Stimulated activated CD4-positive, alpha-beta T cell treated with anti-CD3 and anti-CD28 coated beads, Interleukin-1b, Interleukin-23, amount 100 ng/mL, for 4 hours (primary cell): Measurements from ENCODE around the gene TTC9.

Experiments
- DNase-seq, 2 donors: peaks; one replicate each; pipeline ENCODE4 v3.0.0-alpha.2; 2020; ENCODE audit warnings: low read depth in 2 of 2

The TTC9 gene

DNA sequence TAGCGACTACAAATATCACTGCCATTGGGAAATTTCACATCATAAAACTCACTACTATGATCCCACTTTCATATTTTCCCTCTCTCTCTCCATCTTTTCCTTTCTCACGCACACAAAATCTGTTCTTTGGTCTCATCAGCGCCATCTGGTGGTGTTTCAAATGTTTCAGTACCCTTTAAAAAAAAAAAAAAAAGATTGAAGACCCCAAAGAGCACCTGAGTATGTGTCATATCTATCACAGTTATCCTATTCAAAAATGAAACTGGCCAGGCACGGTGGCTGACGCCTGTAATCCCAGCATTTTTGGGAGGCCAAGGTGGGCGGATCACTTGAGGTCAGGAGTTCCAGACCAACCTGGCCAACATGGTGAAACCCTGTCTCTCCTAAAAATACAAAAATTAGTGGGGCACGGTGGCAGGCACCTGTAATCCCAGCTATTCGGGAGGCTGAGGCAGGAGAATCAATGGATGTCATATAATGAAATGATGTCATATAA, 72.4 kb downstream of the TTC9 start:
- peak; percentile 3 to 60 for DNase-seq

DNA sequence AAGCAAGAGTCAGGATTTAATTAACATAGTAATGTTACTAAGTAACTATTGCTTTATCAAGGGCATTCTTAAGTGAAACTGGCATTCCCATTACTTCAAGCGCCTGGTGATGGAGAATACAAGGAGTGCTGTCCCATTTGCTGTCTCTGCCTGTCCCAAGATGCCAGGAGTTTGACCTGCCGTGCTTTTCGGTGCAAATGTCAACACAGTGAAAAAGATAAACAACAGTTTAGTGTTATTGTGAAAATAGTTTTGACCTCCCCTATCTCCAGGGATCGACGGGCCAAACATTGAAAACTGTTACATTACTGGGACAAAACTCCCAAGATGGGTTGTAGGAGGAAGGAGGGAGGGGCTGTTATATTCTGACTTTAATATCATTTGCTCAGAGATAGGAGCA, 74.8 kb downstream of the TTC9 start:
- no peak for DNase-seq

DNA sequence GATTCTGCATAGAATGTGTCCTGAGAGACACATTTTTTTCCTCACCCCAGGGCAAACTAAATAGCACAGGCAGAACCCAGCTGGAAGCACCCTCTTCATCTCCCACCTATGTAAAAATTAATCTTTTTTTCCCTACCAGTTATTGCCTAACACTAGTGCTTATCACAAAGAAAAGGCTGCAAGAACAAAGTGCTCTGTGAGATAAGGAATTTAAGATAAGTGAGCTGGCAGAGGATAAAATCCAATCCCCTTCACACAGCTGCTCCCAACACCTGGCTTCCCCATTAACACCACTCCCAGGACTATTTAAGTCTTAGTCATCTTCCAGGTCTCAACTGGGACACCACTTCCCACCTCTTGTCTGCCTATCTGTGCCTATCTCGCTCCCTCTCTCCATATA, 75.2 kb downstream of the TTC9 start:
- DNase-seq: no peak

DNA sequence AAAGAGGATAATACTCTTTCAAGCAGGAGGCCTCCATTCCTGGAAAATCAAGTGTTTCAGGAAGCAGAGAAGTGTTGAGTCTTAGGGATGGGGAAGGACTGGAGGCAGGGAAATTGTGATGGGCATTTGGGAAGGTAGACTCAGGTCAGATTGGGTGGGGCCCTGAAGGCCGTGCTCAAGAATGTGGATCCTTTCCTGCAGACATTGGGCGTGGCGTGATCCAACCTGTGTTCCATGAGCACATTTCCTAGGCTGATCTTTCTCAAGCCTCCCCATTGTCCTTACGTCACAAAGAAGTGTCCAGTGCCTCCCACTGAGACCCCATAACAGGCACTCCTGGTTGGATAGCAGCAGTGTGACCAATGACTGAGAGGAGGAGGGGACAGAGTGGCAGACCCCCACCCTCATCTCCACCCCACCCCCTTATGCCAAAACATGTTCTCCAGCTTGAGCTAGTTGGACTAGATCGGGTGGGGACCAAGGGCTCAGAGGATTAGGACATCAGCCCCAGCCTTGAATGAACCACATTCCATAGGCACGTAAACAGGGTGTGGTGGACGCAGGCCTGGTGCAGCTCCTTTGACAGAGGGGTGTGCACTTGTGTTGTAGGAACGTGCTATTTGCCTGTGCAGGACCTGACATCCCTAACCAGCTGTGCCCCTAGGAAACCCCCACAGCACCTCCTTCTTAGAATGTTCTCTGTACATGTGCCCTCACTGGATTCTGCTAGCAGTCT, 76.8 kb downstream of the TTC9 start:
- DNase-seq: no peak

DNA sequence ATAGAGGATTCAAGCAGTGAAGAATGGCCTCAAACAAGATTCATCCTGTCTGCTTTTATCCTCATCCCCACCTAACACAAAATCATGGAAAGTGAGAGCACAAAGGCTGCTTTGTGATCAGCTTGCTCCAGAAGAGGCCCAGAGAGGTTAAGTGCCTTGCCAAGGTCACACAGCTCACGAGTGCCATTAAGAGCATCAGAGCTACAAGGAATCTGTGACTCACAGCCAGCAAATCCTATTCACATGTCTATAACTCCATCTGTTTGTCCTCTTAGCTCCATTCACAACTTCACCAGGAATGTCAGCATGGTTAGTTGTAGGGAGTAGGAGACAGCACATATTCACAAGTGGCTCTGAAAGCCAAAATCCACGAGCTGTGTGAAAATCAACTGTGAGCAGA, 79.8 kb downstream of the TTC9 start:
- DNase-seq: no peak

DNA sequence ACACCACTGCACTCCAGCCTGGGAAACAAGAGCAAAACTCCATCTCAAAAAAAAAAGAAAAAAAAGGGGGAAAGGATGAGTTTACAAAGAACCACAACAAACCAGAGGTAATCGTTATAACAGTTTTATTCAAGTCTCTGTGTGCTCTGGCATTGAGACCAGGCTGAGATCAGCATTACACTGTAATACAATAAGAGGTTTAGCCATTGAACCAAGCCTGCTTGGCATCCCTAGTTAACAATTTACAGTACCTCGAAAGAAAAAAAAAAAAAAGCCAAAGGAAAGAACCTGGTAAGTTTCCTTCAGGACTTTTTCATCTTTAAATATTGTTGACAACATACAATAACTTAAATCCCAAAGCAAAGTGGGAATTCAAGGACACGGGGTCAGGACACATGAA, 80.7 kb downstream of the TTC9 start:
- no peak for DNase-seq

DNA sequence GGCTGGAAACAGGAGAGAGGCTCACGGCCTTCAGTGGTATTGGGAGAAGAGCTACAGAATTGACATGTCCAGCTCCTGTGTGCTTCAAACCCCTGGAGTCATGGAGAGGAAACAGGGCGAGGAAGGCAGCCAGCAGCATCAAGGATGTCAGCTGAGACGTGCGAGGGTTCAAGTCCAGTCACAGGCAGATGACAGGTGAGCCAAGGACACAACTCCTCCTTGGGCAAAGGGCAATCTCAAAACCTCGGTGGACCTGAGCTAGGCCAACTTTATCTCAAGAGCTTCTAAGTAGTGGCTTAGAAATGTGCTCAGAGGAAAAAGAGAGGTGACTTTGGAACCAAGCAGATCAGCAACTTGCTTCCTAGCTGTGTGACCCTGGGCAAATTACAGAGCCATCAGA, 81.6 kb downstream of the TTC9 start:
- DNase-seq: no peak

DNA sequence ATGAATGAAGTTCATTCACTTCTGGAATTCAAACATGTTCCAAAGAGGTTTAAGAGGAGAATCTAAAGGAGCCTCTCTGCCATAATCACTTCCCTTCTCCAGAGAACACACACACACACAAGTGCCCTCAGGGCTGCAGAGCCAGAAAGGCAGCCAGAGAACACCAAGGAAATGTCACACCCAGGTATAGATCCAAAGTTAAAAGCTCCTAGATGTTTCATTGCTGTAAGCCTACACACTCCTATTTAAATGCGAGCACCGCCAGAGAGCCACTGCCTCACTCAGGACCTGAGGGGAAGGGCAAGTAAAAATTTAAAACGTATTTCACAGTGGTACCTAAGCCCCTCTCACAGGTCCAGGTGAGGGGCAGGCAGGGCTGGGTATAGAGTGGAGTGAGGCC, 82.4 kb downstream of the TTC9 start:
- no peak for DNase-seq

DNA sequence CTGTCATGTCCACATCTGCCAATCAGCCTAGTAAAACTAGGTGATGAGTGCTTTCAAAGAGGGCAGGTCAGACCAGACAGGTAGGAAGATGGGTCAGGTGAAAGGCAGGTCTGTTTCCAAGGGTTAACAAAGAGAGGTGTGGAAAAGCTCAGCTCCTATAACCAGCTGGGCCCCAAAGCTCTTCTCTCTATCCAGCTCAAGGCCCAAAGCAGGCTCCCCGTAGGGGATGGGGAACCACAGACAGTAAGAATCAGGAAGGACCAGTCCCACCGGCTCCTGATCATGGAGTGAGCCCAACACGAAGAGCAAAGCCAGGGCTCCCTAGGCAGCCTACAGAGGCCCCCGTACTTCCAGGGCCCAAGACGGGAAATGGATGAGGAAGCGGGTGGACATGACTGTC, 83.2 kb downstream of the TTC9 start:
- no peak for DNase-seq
